A549 treated with CORT108297 at 1 μM for 4 hours (cell line): ENCODE data around the gene ACADS. TPM values are rescaled to one million over a fixed set of nuclear protein-coding genes. Genes with fewer than 3 reads are reported as not detected.

Source experiments
- total RNA-seq: library from RNA; stranded (reverse); fragments of 200-300 nt; extraction: Qiagen RNA extraction; gene quantifications from 5 replicates; pipeline ENCODE4 v1.2.3, GENCODE V29; 2022

ACADS gene, protein sequence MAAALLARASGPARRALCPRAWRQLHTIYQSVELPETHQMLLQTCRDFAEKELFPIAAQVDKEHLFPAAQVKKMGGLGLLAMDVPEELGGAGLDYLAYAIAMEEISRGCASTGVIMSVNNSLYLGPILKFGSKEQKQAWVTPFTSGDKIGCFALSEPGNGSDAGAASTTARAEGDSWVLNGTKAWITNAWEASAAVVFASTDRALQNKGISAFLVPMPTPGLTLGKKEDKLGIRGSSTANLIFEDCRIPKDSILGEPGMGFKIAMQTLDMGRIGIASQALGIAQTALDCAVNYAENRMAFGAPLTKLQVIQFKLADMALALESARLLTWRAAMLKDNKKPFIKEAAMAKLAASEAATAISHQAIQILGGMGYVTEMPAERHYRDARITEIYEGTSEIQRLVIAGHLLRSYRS
- total RNA-seq: 8.4 to 11.5 TPM (median 11.4 TPM) in 5 replicates

DNA sequence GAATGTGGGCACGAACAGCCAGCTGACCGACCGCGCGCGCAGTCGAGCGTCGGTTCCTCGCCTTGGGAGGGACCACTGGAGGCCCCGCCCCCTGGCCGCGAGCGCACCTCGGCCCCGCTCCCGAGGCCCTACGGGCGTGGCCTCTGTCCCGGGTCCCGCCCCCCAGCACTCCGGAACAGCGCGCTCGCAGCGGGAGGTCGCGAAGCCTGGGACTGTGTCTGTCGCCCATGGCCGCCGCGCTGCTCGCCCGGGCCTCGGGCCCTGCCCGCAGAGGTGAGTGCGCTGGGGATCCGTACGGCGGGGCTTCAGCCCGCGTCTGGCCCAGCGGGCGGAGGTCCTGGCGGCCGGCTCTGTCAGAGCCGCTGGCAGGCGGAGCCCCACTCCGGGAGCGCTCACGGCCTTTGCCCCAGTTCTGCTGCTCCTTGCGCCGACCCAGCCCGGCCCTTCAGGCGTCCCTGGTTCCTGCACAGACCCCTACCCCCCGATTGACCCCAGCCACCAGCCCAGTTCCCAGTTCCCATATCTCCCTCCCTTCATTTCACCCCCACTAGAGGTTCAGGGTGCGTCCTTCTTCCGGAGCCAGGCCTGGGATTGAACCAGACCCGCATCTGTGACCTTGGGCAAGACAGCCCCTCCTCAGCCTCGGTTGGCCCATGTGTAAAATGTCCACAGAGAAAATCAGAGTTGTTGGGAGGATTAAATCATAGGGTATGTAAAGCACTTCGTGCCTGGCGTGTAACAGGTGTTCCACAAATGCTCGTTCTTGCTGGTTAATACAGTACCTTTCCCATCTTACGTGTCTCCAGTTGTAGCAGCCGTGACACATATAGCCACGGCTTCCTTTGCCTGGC lies at the start of gene ACADS:
ACADS (plus strand) TSS at position 168 of the 851 bp plus-strand sequence; CDS start at position 228, 60 bp downstream.

DNA sequence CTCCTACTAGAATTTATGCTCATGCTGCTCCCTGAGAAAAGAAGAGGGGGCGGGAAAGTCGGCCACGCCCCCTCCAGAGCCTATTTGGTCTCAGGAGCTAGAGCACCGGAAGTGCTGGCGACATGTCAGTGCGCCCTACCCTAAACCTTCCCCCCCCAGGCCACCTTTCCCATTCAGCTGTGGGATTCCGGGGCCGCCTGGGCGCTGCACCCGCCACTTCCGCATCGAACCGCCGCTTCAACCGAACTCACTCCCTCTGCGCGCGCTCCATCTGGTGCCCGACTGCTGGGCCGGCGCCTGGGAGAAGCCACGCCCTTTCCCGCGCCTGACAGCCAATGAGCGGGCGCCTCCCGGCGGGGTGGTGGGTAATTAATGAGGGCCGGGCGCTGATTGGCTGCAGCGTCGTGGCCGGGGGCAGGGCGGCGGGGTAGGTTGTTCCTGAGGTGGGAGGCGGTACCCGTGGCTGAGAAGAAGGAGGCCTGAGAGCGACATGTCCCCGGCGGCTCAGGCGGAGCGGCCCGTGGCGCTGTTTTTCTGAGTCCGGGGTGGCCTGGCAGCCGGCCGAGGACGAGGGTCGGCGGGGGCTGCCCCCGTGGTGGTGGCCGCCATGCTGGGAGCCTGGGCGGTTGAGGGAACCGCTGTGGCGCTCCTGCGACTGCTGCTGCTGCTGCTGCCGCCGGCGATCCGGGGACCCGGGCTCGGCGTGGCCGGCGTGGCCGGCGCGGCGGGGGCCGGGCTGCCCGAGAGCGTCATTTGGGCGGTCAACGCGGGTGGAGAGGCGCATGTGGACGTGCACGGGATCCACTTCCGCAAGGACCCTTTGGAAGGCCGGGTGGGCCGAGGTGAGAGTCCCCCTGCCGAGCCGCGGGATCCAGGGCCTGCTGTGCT lies 38.7 kb upstream of the ACADS start, which contains the start of gene MLEC:
MLEC (plus strand) TSS at position 460 of the 888 bp plus-strand sequence; CDS start at position 608, 148 bp downstream.

DNA sequence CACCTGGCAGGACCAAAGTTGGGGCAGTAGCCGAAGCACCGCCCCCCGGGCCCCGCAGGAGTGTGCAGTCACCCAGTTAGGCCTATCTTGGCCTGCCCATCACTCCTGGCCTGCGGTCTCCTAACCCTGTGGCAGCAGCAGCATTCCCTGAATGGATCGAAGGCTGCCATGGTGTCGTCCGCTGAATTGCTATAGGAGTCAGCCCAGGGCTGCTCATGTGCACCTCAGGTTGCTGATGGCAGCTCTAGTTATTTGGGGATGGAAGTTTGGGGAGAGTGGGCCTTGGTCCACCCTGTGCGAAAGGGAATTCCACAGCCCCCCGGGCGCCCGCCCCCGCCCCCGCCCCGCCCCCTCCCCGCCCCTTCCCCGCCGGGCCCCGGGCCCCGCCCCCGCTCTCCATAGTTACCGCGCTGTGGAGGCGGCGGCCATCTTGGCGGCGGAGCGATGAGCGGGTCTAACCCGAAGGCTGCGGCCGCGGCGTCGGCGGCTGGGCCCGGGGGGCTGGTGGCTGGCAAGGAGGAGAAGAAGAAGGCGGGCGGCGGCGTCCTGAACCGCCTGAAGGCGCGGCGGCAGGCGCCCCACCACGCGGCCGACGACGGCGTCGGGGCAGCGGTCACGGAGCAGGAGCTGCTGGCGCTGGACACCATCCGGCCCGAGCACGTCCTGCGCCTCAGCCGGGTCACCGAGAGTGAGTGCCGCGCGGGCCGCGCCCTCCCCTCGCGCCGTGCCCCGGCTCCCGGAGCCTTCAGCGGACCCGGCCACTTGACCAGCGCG lies 15.4 kb upstream of the ACADS start, which contains the start of gene UNC119B:
UNC119B (plus strand) TSS at position 428 of the 774 bp plus-strand sequence; CDS start at position 445, 17 bp downstream.

Other genes with a start within 250 kb of the ACADS start
- 628 to 767 TPM (median 649 TPM) in 5 replicates for gene DYNLL1, start 229.7 kb upstream of the ACADS start, total RNA-seq
- gene COQ5, start 196.7 kb upstream of the ACADS start, total RNA-seq: 27.2 to 30.9 TPM (median 27.9 TPM) in 5 replicates
- 99.3 to 116 TPM (median 102 TPM) in 5 replicates for gene RNF10, start 191.5 kb upstream of the ACADS start, total RNA-seq
- gene POP5, start 144.4 kb upstream of the ACADS start, total RNA-seq: 50.7 to 58.4 TPM (median 51.9 TPM) in 5 replicates
- gene CABP1, start 85.2 kb upstream of the ACADS start, total RNA-seq: 0.08 to 0.28 TPM (median 0.25 TPM) in 5 replicates
- 82.8 to 102 TPM (median 87.8 TPM) in 5 replicates for gene MLEC, start 38.7 kb upstream of the ACADS start, total RNA-seq
- gene UNC119B, start 15.4 kb upstream of the ACADS start, total RNA-seq: 25.0 to 31.6 TPM (median 28.8 TPM) in 5 replicates
- 36.5 to 55.2 TPM (median 48.7 TPM) in 5 replicates for gene SPPL3, start 178.5 kb downstream of the ACADS start, total RNA-seq